Measurements from ENCODE around the gene FZR1.

The FZR1 gene

DNA sequence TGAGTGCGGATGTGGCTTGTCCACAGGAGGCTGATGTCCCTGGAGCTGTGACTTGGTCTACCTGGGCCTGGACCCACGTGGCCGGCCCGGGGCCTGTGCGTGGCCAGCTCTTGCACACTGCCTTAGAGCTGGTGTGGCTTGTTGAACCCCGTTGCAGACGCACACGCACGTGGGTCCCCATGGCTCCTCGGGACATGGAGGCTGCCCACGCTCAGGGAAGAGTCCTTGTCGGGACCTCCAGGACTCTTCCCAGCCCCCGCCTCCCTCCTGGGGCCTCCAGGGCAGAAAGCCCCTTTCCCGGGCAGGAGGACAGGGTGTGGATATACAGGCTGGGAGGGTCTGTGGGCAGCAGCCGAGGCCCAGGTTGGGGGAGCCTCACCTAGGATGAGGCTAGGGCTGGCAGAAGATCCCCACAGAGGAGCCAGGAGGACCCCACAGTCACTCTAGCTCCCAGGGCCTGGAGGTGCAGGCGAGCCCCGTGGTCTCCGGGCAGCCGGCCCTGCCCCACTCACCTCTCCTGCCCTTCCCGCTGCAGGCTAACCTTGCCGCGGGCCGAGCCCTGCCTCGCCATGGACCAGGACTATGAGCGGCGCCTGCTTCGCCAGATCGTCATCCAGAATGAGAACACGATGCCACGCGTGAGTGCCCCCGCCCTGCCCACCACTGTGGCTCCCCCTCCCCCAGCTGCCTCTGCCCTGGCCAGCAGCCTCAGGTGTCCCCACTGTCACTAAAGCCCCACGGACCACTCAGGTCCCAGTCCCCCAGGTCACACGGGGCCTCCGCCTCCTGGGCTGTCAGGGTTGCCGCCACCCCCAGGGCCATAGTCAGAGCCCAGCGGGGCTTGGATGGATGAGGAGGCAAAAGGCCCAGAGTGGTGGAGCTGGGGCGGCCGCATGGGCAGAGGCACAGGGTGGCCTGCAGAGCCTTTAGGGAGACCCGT is 16.6 kb downstream of the FZR1 start:
- no peak overlapping the region for H3K18ac ChIP-seq (ENCODE audit: low read length)
- H3K27me3 ChIP-seq (ENCODE audit: insufficient read depth, low read length, poor library complexity) = no peaks in the 10 kb centered on the region
- peaks cover 7% of the 10 kb centered on the region for H3K36me3 ChIP-seq (ENCODE audit: control insufficient read depth, insufficient read depth, low read length)
- no peak overlapping the region for H2BK15ac ChIP-seq (replicated peaks; ENCODE audit: low read depth)
- H4K8ac ChIP-seq (ENCODE audit: low read depth, low read length) = no peak overlapping the region
- H3K9ac ChIP-seq (ENCODE audit: low read length) = no peak overlapping the region
- H3K4me2 ChIP-seq (ENCODE audit: low read length) = no peak overlapping the region
- H3K79me1 ChIP-seq (ENCODE audit: low read length) = peaks cover 26% of the 10 kb centered on the region
- peaks cover 16% of the 10 kb centered on the region for H3K79me2 ChIP-seq (ENCODE audit: control insufficient read depth, insufficient read depth, low read length)
- no peak overlapping the region for H3K4me3 ChIP-seq (ENCODE audit: low read length)
- no peak overlapping the region for H2AK5ac ChIP-seq (ENCODE audit: low read length)
- H3K4me1 ChIP-seq (ENCODE audit: control insufficient read depth, low read depth, low read length) = no peaks in the 10 kb centered on the region
- DNase-seq = no peak
- no CpG with 5 or more reads among the region's 40 CpGs for WGBS (ENCODE audit: extremely low coverage, insufficient coverage, low lambda C conversion rate)
- H3K23ac ChIP-seq (ENCODE audit: low read length) = no peak overlapping the region
- no peak overlapping the region for H4K5ac ChIP-seq (ENCODE audit: low read length)
- no peak overlapping the region for H3K56ac ChIP-seq (ENCODE audit: low read length)
- H2BK5ac ChIP-seq (ENCODE audit: low read length) = no peak overlapping the region
- no peak overlapping the region for H3K27ac ChIP-seq (ENCODE audit: low read depth, low read length)
- no peak overlapping the region for H2BK120ac ChIP-seq (ENCODE audit: low read depth, low read length)
- H3K4ac ChIP-seq (ENCODE audit: low read depth, low read length) = no peak overlapping the region

DNA sequence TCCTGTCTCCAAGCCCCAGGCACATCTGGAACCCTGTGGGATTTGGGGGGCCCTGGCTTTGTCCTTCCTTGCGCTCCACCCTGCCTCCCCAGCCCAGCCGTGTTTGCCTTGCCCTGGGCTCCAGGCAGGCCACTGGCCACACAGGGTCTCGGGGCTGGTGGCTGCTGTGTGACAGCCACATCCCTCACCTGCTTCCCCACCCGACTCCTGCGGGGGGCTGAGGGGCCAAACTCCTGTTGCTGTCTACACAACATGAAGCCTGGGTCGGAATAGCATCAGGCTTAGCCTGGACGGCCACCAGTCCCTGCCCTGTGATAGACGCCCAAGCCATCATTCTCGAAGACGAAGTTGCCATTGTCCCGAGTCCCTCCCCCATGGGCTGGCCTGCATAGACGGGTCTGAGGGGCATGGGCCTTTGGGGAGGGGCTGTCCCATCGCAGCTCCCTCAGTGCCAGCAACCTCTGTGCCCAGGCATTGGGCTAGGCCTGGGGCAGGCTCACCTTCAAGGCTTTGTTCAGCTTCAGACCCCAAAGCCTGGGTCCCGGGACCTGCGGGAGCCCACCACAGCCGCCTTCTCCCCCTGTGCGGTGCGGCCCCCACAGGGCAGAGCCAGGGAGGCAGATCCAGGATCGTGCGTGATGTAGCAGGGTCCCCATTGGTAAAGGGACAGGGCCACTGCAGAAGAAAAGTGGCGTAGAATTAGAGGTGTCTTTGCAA is 17.4 kb downstream of the FZR1 start:
- Histone ChIP-seq H4K8ac (ENCODE audit: low read depth, low read length) (no peak overlapping the region), H3K4ac (ENCODE audit: low read depth, low read length) (no peak overlapping the region), H3K9ac (ENCODE audit: low read length) (no peak overlapping the region), H3K56ac (ENCODE audit: low read length) (no peak overlapping the region), H3K36me3 (ENCODE audit: control insufficient read depth, insufficient read depth, low read length) (peaks cover 7% of the 10 kb centered on the region), H4K5ac (ENCODE audit: low read length) (no peak overlapping the region), H3K4me2 (ENCODE audit: low read length) (no peak overlapping the region), H3K4me1 (ENCODE audit: control insufficient read depth, low read depth, low read length) (no peaks in the 10 kb centered on the region), H3K27ac (ENCODE audit: low read depth, low read length) (no peak overlapping the region), H2AK5ac (ENCODE audit: low read length) (no peak overlapping the region), H3K79me2 (ENCODE audit: control insufficient read depth, insufficient read depth, low read length) (peaks cover 12% of the 10 kb centered on the region), H2BK15ac (replicated peaks; ENCODE audit: low read depth) (no peak overlapping the region), H2BK120ac (ENCODE audit: low read depth, low read length) (no peak overlapping the region), H2BK5ac (ENCODE audit: low read length) (no peak overlapping the region), H3K23ac (ENCODE audit: low read length) (no peak overlapping the region), H3K4me3 (ENCODE audit: low read length) (no peak overlapping the region), H3K79me1 (ENCODE audit: low read length) (peaks cover 22% of the 10 kb centered on the region), H3K18ac (ENCODE audit: low read length) (no peak overlapping the region), H3K27me3 (ENCODE audit: insufficient read depth, low read length, poor library complexity) (no peaks in the 10 kb centered on the region)
- DNase-seq = no peak
- WGBS (ENCODE audit: extremely low coverage, insufficient coverage, low lambda C conversion rate) = no CpG with 5 or more reads among the region's 21 CpGs

DNA sequence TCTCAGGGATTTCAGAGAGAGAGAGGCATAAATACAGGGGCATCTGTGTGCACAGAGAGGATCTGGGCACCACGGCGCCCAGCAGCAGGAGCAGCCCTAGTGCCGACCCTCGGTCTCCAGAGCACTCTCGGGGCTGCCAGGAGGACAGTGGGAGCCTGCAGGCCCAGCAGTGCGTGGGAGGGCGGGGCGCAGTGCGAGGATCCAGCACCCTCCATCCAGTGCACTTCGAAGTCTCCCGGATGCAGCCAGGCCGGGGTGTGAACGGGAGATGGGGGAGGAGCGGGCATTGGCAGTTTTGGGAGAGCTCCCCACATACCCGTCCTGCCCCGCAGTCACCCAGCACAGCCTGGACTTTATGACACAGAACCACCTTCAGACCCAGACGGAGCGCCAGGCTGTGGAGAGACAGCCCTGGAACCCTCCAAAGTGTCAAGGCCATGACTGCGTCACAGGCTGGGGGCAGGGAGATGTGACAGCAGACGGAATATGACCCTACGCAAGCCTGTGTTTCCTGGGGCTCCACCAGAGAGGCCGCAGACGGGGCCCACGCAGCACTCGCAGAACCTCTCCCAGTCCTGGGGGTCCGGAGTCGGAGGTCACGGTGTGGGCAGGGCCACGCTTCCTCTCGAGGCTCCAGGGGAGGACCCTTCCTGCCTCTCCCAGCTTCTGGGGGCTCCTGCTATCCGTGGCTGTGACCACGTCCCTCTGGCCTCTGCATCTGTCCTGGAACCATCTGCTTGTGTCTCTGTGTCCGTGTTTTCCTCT is 18.1 kb downstream of the FZR1 start:
- WGBS (ENCODE audit: extremely low coverage, insufficient coverage, low lambda C conversion rate) = no CpG with 5 or more reads among the region's 33 CpGs
- Histone ChIP-seq H2AK5ac (ENCODE audit: low read length) (no peak overlapping the region), H3K18ac (ENCODE audit: low read length) (no peak overlapping the region), H3K79me2 (ENCODE audit: control insufficient read depth, insufficient read depth, low read length) (peaks cover 11% of the 10 kb centered on the region), H3K27ac (ENCODE audit: low read depth, low read length) (no peak overlapping the region), H3K9ac (ENCODE audit: low read length) (no peak overlapping the region), H4K8ac (ENCODE audit: low read depth, low read length) (no peak overlapping the region), H3K23ac (ENCODE audit: low read length) (no peak overlapping the region), H3K36me3 (ENCODE audit: control insufficient read depth, insufficient read depth, low read length) (peaks cover 7% of the 10 kb centered on the region), H3K4me2 (ENCODE audit: low read length) (no peak overlapping the region), H3K27me3 (ENCODE audit: insufficient read depth, low read length, poor library complexity) (no peaks in the 10 kb centered on the region), H2BK120ac (ENCODE audit: low read depth, low read length) (no peak overlapping the region), H2BK5ac (ENCODE audit: low read length) (no peak overlapping the region), H3K79me1 (ENCODE audit: low read length) (peaks cover 17% of the 10 kb centered on the region), H3K56ac (ENCODE audit: low read length) (no peak overlapping the region), H3K4ac (ENCODE audit: low read depth, low read length) (no peak overlapping the region), H2BK15ac (replicated peaks; ENCODE audit: low read depth) (no peak overlapping the region), H3K4me3 (ENCODE audit: low read length) (no peak overlapping the region), H3K4me1 (ENCODE audit: control insufficient read depth, low read depth, low read length) (no peaks in the 10 kb centered on the region), H4K5ac (ENCODE audit: low read length) (no peak overlapping the region)
- no peak for DNase-seq

DNA sequence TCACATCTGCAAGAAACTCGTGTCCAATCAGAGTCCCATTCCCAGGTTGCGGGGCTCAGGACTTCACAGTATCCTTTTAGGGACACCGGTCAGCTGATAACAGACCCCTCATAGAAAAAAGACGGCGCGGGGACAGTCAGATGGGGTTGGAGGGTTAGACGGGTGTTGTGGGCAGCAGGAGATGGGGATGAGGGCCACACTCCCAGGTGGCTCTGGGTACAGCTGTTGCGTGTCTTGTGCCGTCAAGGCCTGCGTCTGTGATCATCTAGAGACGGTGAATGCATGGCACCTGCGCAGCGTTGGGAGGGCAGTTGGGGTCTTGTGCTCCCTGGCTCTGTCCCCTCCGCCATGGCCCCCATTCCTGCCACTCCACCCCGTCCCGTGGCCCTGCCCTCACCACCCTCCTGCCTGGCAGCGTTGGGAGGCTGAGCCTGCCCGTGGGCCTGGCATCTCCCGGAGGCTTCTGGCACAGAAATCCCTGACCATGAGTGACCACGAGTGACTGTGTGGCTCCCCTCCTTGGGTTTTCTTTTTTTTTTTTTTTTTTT is 18.9 kb downstream of the FZR1 start:
- peaks cover 7% of the 10 kb centered on the region for H3K36me3 ChIP-seq (ENCODE audit: control insufficient read depth, insufficient read depth, low read length)
- no CpG with 5 or more reads among the region's 20 CpGs for WGBS (ENCODE audit: extremely low coverage, insufficient coverage, low lambda C conversion rate)

DNA sequence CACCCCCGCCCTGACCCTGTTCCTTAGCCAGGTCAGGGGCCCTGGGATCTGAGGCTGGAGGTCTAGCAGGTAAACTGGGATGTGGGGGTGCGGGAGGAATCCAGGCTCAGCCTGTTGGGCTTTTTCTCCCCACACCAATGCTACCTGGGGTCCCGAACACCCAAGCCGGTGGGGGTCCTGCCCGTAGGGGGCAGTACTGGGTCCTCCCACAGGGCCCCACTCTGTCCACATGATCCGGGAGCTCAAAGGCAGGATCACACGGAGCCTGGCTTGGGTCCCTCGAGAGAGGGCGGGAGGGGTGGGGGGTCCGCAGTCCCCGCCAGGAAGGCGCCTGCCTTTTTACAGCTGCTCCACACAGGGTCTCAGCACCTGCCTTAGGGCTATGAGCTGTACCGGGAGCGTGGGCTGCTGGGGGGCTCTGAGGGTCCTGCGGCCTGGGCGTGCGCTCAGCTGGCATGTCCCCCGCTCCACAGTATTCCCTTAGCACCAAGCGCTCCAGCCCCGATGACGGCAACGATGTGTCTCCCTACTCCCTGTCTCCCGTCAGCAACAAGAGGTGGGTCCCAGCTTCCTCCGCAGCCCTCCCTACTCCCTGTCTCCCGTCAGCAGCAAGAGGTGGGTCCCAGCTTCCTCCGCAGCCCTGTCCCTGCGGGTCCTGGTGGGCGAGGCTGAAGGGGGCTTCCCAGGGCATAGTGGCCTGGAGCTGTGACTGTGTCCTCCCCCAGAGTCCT is 20.6 kb downstream of the FZR1 start:
- Histone ChIP-seq H3K4me3 (ENCODE audit: low read length) (no peak overlapping the region), H3K4me2 (ENCODE audit: low read length) (no peak overlapping the region), H3K36me3 (ENCODE audit: control insufficient read depth, insufficient read depth, low read length) (peaks cover 6% of the 10 kb centered on the region), H3K23ac (ENCODE audit: low read length) (no peak overlapping the region), H3K27me3 (ENCODE audit: insufficient read depth, low read length, poor library complexity) (no peaks in the 10 kb centered on the region), H3K4ac (ENCODE audit: low read depth, low read length) (no peak overlapping the region), H3K79me2 (ENCODE audit: control insufficient read depth, insufficient read depth, low read length) (no peaks in the 10 kb centered on the region), H2AK5ac (ENCODE audit: low read length) (no peak overlapping the region), H2BK5ac (ENCODE audit: low read length) (no peak overlapping the region), H2BK15ac (replicated peaks; ENCODE audit: low read depth) (no peak overlapping the region), H3K9ac (ENCODE audit: low read length) (no peak overlapping the region), H3K18ac (ENCODE audit: low read length) (no peak overlapping the region), H3K4me1 (ENCODE audit: control insufficient read depth, low read depth, low read length) (no peaks in the 10 kb centered on the region), H4K5ac (ENCODE audit: low read length) (no peak overlapping the region), H4K8ac (ENCODE audit: low read depth, low read length) (no peak overlapping the region), H2BK120ac (ENCODE audit: low read depth, low read length) (no peak overlapping the region), H3K27ac (ENCODE audit: low read depth, low read length) (no peak overlapping the region), H3K79me1 (ENCODE audit: low read length) (peaks cover 6% of the 10 kb centered on the region), H3K56ac (ENCODE audit: low read length) (no peak overlapping the region)
- WGBS (ENCODE audit: extremely low coverage, insufficient coverage, low lambda C conversion rate) = no CpG with 5 or more reads among the region's 28 CpGs
- DNase-seq = no peak

More for the DNA sequence above, 18.9 kb downstream of the FZR1 start:
- H2BK5ac ChIP-seq (ENCODE audit: low read length) = no peak overlapping the region
- DNase-seq = no peak
- no peak overlapping the region for H2BK15ac ChIP-seq (replicated peaks; ENCODE audit: low read depth)
- H3K9ac ChIP-seq (ENCODE audit: low read length) = no peak overlapping the region
- H3K4ac ChIP-seq (ENCODE audit: low read depth, low read length) = no peak overlapping the region
- no peak overlapping the region for H3K18ac ChIP-seq (ENCODE audit: low read length)
- no peaks in the 10 kb centered on the region for H3K27me3 ChIP-seq (ENCODE audit: insufficient read depth, low read length, poor library complexity)
- H3K79me1 ChIP-seq (ENCODE audit: low read length) = peaks cover 15% of the 10 kb centered on the region
- H2AK5ac ChIP-seq (ENCODE audit: low read length) = no peak overlapping the region
- H4K5ac ChIP-seq (ENCODE audit: low read length) = no peak overlapping the region
- no peak overlapping the region for H3K4me2 ChIP-seq (ENCODE audit: low read length)
- no peaks in the 10 kb centered on the region for H3K4me1 ChIP-seq (ENCODE audit: control insufficient read depth, low read depth, low read length)
- H3K79me2 ChIP-seq (ENCODE audit: control insufficient read depth, insufficient read depth, low read length) = peaks cover 8% of the 10 kb centered on the region
- no peak overlapping the region for H3K56ac ChIP-seq (ENCODE audit: low read length)
- H3K4me3 ChIP-seq (ENCODE audit: low read length) = no peak overlapping the region
- H3K23ac ChIP-seq (ENCODE audit: low read length) = no peak overlapping the region
- no peak overlapping the region for H3K27ac ChIP-seq (ENCODE audit: low read depth, low read length)
- no peak overlapping the region for H2BK120ac ChIP-seq (ENCODE audit: low read depth, low read length)
- H4K8ac ChIP-seq (ENCODE audit: low read depth, low read length) = no peak overlapping the region

Measured in mesendoderm (in vitro differentiated cells).